ENCODE results near the gene NEUROG3. TPM values are rescaled to one million over a fixed set of nuclear protein-coding genes. Genes with fewer than 3 reads are reported as not detected.

NEUROG3 gene
- total RNA-seq, 1 donor from 2014 or later = not detected

DNA sequence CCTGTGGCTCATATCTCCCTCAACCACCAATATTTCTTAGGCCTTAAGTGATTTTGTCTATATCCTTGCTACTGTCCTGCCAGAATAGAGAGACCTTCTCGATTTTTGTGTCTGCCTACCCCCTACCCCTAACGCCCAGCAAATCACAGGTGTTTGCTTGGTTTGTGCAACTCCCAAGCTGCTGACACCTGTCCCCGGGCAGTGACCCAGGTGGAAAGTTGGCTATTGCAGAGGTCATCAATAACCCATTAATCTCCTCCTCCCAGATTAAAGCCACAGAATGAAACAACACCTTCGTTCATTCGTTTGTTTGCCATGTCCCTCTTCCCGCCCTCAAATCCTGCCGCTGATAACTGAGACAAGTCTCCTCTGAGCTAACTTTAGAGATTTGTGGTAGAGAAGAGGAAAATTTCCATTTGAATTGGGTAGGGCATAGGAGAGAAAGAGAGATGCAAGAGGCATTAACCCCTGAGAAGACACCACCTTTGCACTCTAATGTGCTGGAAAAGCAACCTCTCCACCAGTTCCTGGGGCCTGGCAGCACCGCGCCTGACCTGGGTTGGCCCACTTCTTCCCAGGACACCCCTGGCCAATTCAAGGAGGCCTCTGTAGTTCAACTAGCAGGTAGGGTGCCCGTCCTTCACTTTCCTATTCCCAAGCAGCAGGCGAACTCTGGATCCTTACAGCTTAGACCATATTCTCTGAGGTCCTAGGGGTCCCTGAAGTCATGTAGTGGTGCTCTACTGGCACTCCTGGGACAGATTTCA, 3.0 kb downstream of the NEUROG3 start:
- peaks cover 67% of the 10 kb centered on the region for H3K27me3 ChIP-seq (ENCODE audit: control insufficient read depth, insufficient read depth, low read length)
- H3K4me3 ChIP-seq (ENCODE audit: low read depth, low read length) = no peak overlapping the region
- DNase-seq (ENCODE audit: low read depth) = no peak
- no peak for FAIRE-seq
- TF ChIP-seq, protein P1, sequence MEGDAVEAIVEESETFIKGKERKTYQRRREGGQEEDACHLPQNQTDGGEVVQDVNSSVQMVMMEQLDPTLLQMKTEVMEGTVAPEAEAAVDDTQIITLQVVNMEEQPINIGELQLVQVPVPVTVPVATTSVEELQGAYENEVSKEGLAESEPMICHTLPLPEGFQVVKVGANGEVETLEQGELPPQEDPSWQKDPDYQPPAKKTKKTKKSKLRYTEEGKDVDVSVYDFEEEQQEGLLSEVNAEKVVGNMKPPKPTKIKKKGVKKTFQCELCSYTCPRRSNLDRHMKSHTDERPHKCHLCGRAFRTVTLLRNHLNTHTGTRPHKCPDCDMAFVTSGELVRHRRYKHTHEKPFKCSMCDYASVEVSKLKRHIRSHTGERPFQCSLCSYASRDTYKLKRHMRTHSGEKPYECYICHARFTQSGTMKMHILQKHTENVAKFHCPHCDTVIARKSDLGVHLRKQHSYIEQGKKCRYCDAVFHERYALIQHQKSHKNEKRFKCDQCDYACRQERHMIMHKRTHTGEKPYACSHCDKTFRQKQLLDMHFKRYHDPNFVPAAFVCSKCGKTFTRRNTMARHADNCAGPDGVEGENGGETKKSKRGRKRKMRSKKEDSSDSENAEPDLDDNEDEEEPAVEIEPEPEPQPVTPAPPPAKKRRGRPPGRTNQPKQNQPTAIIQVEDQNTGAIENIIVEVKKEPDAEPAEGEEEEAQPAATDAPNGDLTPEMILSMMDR (IDR thresholded peaks at IDR 0.05; ENCODE audit: insufficient read depth, low read length, severe bottlenecking) = no peak
- H3K36me3 ChIP-seq (ENCODE audit: control insufficient read depth, insufficient read depth, low read length) = no peaks in the 10 kb centered on the region

DNA sequence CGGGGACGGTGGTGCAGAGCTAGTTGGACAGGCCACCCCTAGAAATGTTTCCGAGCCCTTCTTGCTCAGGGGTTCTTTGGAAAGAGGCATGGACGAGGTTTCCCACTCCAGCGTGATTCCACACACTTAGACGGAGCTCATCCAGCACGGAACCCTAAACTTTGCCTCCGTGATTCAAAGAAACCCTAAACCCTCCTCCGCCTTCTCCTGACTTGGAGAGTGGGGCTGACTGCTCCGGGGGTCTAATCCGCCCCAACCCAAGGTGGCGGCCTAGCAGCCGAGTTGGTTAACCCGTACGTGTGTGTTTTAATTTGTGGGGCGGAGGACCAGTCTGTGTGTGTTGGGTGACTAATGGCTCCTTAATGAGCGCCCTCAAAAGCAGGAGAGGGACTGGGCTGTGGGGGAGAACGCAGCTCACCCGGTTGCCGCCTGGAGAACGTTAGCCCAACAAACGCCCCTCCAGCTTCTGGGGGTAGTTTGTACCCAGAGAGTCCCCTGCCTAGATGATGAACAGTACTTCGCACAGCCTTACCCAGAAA, 3.8 kb downstream of the NEUROG3 start:
- TF ChIP-seq, protein P1 (IDR thresholded peaks at IDR 0.05; ENCODE audit: insufficient read depth, low read length, severe bottlenecking) = no peak
- FAIRE-seq (no peak), DNase-seq (ENCODE audit: low read depth) (no peak)
- H3K36me3 ChIP-seq (ENCODE audit: control insufficient read depth, insufficient read depth, low read length) = no peaks in the 10 kb centered on the region
- H3K27me3 ChIP-seq (ENCODE audit: control insufficient read depth, insufficient read depth, low read length) = peaks cover 59% of the 10 kb centered on the region
- H3K4me3 ChIP-seq (ENCODE audit: low read depth, low read length) = no peak overlapping the region

DNA sequence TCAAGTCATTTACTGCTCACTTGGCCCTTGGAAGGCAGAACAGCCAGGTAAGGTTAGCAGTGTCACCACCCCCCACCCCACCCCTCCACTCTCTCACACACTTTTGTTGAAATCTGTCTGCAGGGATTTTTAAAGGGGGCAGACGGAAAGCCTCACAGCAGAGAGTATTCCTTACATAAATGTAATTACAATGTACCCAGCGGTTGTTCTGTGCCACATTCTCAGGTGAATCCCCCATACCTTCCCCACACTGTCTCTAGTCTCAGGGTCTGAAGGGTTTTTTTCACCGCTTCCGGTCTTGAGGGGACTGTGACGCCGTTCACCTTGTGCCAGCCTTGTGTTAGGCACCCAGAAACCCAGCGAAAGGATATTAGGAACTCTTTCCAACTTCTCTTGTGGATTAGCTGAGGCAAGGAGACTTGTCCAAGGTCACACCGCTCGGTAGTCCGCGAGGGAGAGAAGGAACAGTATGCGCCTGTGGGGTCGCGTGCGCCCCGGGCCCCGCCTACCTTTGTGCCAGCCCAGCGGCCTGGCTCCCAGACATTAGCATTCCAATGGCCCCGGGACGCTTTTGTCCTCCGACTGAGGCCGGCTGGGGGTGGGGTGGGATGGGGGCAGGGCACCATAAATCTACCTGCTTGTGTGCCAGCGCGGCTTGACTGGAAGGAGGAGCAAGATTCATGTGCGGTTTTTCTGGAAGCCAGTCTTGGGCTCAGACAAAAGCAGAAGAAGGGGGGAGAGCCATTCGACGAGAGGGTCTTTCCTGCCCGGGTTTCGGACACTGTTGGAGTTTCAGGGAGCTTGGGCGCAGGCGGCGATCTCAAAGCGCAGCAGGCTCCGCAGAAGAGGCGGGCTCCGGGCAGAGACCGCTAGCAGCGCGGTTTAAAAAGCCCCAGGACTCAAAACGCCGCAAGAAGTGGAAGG, 4.5 kb downstream of the NEUROG3 start:
- no peak for DNase-seq (ENCODE audit: low read depth)

DNA sequence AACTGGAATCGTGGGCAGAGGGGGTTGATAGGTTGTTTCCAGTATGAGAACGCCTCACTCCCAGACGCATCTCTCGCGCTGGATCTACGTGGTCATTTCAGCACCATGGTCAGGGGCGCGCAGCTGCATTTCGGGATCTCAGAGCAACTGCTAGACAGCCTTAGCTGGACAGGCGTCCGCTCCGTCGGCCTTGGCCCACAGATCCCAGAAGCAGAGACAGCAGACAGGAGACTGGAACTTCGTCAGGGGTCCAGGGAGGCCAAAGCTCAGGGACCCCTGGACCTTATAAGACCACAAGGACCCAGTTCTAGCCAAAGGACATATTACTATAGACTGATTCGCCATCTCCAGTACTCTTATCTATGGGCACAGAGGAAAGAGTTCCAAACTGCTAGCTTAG, 5.3 kb downstream of the NEUROG3 start:
- H3K36me3 ChIP-seq (ENCODE audit: control insufficient read depth, insufficient read depth, low read length) = no peaks in the 10 kb centered on the region
- H3K27me3 ChIP-seq (ENCODE audit: control insufficient read depth, insufficient read depth, low read length) = peaks cover 44% of the 10 kb centered on the region
- DNase-seq (ENCODE audit: low read depth) (peak; percentile 30), FAIRE-seq (peak; percentile 47)
- no peak overlapping the region for H3K4me3 ChIP-seq (ENCODE audit: low read depth, low read length)
- TF ChIP-seq, protein P1 (IDR thresholded peaks at IDR 0.05; ENCODE audit: insufficient read depth, low read length, severe bottlenecking) = no peak

More for the DNA sequence above, 4.5 kb downstream of the NEUROG3 start:
- no peak for FAIRE-seq
- Histone ChIP-seq H3K4me3 (ENCODE audit: low read depth, low read length) (no peak overlapping the region), H3K27me3 (ENCODE audit: control insufficient read depth, insufficient read depth, low read length) (peaks cover 53% of the 10 kb centered on the region), H3K36me3 (ENCODE audit: control insufficient read depth, insufficient read depth, low read length) (no peaks in the 10 kb centered on the region)
- TF ChIP-seq, protein P1 (IDR thresholded peaks at IDR 0.05; ENCODE audit: insufficient read depth, low read length, severe bottlenecking) = no peak

DNA sequence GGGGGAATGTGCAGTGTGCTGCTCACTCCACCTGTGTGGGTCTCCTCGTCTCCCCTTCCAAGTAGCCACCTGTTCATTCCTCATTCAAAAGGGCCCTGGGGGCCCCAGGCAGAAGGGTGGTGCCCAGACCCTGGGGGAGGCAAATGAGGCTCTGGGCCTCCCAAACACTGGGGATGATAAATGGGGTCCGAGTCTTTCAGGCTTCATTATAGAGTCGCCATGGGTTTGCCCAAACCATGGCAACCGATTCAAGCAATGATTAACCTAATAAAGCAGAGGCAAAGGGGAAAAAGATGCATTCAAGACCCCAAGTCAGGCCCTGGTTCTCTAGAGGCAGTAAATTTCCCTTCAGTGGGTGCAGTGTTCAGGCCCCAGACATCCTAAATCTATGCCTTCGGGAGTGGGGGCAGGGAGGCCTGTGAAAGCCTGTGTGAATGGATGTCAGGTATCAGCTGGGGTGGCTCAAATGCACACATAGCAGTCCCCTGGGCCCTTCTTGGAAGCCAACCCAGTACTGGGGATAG, 10.4 kb downstream of the NEUROG3 start:
- FAIRE-seq (no peak), DNase-seq (ENCODE audit: low read depth) (no peak)
- TF ChIP-seq, protein P1 (IDR thresholded peaks at IDR 0.05; ENCODE audit: insufficient read depth, low read length, severe bottlenecking) = no peak
- no peaks in the 10 kb centered on the region for H3K36me3 ChIP-seq (ENCODE audit: control insufficient read depth, insufficient read depth, low read length)
- H3K4me3 ChIP-seq (ENCODE audit: low read depth, low read length) = no peak overlapping the region
- H3K27me3 ChIP-seq (ENCODE audit: control insufficient read depth, insufficient read depth, low read length) = peaks cover 5% of the 10 kb centered on the region

All from bronchial epithelial cell (primary cell).